Transverse colon (tissue), 4 donors: ENCODE data around the gene ROR1. TPM values are rescaled to one million over a fixed set of nuclear protein-coding genes. Genes with fewer than 3 reads are reported as not detected.
A peak's percentile ranks its signal among the peaks of the same experiment; 100 is the strongest.

Experiments
- DNase-seq: peaks from one replicate; pipeline ENCODE4 v3.0.0-alpha.2; 2019
- H3K27ac ChIP-seq, 4 donors: fragments of 200-600 bp; sonication (generic); 2 replicates each; pipeline ENCODE4 v1.5.1; 2016 to 2018; ENCODE audit warnings: inconsistent platforms in 4 of 4
- H3K27me3 ChIP-seq: fragments of 200-600 bp; sonication (generic); 2 replicates; pipeline ENCODE4 v1.5.1; 2017; ENCODE audit warnings: inconsistent platforms
- H3K36me3 ChIP-seq, 4 donors: fragments of 200-600 bp; sonication (generic); 2 replicates each; pipeline ENCODE4 v1.5.1; 2017 to 2019; ENCODE audit warnings: inconsistent platforms in 4 of 4
- H3K4me1 ChIP-seq, 4 donors: fragments of 200-600 bp; sonication (generic); 2 replicates each; pipeline ENCODE4 v1.5.1; 2017 to 2020; ENCODE audit warnings: inconsistent platforms in 4 of 4
- H3K4me3 ChIP-seq, 4 donors: fragments of 200-600 bp; sonication (generic); 1 replicate in 1 of 4; 2 replicates in 3 of 4; pipeline versions ENCODE4 v1.5.1 to v1.6.1; 2017 to 2019; ENCODE audit warnings: inconsistent platforms in 4 of 4
- H3K9me3 ChIP-seq, 2 donors: fragments of 200-600 bp; sonication (generic); 2 replicates each; pipeline ENCODE4 v1.5.1; 2017 to 2019; ENCODE audit warnings: inconsistent platforms in 2 of 2
- EP300 ChIP-seq: sonication (generic); formaldehyde crosslinking; IDR thresholded peaks from one replicate; pipeline ENCODE4 v1.6.1; 2017; ENCODE audit warnings: antibody characterized with exemption, low read depth
- POLR2A ChIP-seq: fragments of 450-650 bp; IDR thresholded peaks from one replicate; pipeline ENCODE4 v1.6.1; 2016; ENCODE audit warnings: antibody characterized with exemption, mild to moderate bottlenecking, moderate library complexity
- POLR2AphosphoS5 ChIP-seq, 3 donors: sonication (generic); formaldehyde crosslinking; IDR thresholded peaks; one replicate each; pipeline ENCODE4 v1.6.1; 2016; ENCODE audit warnings: antibody characterized with exemption in 3 of 3
- WGBS, 2 donors: methylation state at CpG; one replicate each; pipeline ENCODE4 v1.1.5; 2018; ENCODE audit warnings: low coverage in 1 of 2; 5-methylcytosine and 5-hydroxymethylcytosine counted together
- in situ Hi-C, 4 donors: fragments of 200-750 bp; cut with MboI; loops; one replicate each; pipeline versions ENCODE4 v1.15.0 to v1.15.1; 2017; ENCODE audit warnings: low sequenced_read_pairs in 3 of 4, low pct_ligation_motif_present in 1 of 4, low pct_unique_long_range_greater_than_20kb in 1 of 4
- intact Hi-C: fragments of 100-400 bp; cut with DNase I; formaldehyde crosslinking; loops from one replicate; pipeline ENCODE4 v1.15.1; 2023; ENCODE audit warnings: low total_unique reads
- total RNA-seq, 4 donors: library from RNA; depleted of rRNA; stranded (reverse); fragments of >200 nt; gene quantifications; one replicate each; pipeline ENCODE4 v1.1.0, GENCODE V29; 2016
- TF ChIP-seq, protein P1 (sequence below), 5 experiments: fragments of 200-600 bp in 3 of 5; fragments of 450-650 bp in 2 of 5; sonication (generic) in 3 of 5; IDR thresholded peaks; 1 replicate in 2 of 5; 2 replicates in 3 of 5; pipeline ENCODE4 v1.5.1; 2016 to 2017; ENCODE audit warnings: antibody characterized with exemption in 5 of 5, inconsistent platforms in 3 of 5, mild to moderate bottlenecking in 2 of 5, moderate library complexity in 1 of 5

ROR1 gene
- total RNA-seq, 4 donors from 2014 or later = 3.0 to 6.7 (median 4.6) TPM

DNA sequence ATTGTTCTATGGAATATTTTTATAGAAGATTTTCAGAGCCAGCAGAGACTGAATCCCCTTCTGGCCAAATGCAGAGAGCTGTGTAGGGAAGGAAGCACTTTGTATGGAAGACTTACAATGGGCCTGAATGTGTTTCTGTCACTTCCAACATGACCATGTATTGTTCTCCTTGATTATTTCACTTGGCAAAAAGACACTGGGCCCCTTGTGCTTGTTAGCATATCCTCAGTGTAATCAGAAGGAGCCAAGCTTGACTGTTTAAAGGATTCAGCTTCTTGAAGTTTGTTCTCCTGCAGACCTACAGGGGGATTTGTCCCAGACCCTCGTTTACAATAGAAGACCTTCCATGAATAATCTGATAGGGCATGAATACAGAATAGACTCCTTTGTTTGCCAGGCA, 381.5 kb downstream of the ROR1 start:
- no peak for DNase-seq
- 40 to 65% methylated on average over 1 of the region's 1 CpG for WGBS, 2 donors
- no peaks in the 10 kb centered on the region for H3K4me1 ChIP-seq
- H3K36me3 ChIP-seq = no peaks in the 10 kb centered on the region
- TF ChIP-seq EP300 (no peak), POLR2AphosphoS5 (IDR thresholded peaks at IDR 0.05) (no peak), POLR2A (no peak)
- TF ChIP-seq, protein P1, sequence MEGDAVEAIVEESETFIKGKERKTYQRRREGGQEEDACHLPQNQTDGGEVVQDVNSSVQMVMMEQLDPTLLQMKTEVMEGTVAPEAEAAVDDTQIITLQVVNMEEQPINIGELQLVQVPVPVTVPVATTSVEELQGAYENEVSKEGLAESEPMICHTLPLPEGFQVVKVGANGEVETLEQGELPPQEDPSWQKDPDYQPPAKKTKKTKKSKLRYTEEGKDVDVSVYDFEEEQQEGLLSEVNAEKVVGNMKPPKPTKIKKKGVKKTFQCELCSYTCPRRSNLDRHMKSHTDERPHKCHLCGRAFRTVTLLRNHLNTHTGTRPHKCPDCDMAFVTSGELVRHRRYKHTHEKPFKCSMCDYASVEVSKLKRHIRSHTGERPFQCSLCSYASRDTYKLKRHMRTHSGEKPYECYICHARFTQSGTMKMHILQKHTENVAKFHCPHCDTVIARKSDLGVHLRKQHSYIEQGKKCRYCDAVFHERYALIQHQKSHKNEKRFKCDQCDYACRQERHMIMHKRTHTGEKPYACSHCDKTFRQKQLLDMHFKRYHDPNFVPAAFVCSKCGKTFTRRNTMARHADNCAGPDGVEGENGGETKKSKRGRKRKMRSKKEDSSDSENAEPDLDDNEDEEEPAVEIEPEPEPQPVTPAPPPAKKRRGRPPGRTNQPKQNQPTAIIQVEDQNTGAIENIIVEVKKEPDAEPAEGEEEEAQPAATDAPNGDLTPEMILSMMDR (IDR thresholded peaks at IDR 0.05) = no peak
- no peak overlapping the region for H3K4me3 ChIP-seq
- intact Hi-C loops = no loop called here
- no peak overlapping the region for H3K27ac ChIP-seq
- in situ Hi-C loops = no loop called here
- H3K9me3 ChIP-seq = no peaks in the 10 kb centered on the region
- H3K27me3 ChIP-seq = no peaks in the 10 kb centered on the region

DNA sequence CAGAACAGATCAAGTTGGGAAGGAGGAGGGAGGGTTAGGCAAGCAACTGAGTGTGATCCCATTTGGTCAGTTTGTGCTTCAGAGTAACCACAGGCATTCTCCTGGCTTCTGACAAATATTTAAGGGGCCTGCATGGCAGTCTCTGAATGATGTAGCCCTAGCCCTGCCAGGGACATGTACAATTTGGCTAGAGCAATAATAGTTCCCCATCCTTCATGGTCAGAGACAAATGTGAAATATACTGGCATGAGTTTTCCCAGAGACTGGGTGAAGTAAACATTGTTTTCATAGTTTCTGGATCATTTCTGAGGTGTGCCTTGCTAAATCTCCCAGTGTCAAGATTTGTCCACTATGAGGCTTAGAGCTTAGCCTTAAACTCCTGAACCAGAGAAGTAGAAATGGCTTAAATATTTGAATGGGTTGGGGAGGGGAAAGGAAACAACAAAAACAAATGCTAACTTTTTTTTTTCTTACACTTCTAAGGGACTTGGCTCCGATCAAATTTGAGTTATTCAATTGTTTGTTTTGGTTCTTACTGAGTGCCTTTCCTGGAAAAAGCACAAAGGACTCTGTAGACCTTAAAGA, 387.6 kb downstream of the ROR1 start:
- intact Hi-C loops (no loop called here), in situ Hi-C loops (no loop called here)
- Histone ChIP-seq H3K27me3 (no peaks in the 10 kb centered on the region), H3K9me3 (no peaks in the 10 kb centered on the region), H3K4me1 (peaks cover 0 to 10% (median 0%) of the 10 kb centered on the region in 4 donors), H3K4me3 (no peak overlapping the region), H3K36me3 (no peaks in the 10 kb centered on the region), H3K27ac (peak overlapping the region in 2 of 4 donors; percentile 14 to 18)
- 20 to 33% methylated on average over 1 of the region's 1 CpG for WGBS, 2 donors
- no peak for DNase-seq
- TF ChIP-seq POLR2AphosphoS5 (IDR thresholded peaks at IDR 0.05) (no peak), EP300 (no peak), POLR2A (no peak)
- TF ChIP-seq, protein P1 (IDR thresholded peaks at IDR 0.05) = no peak

DNA sequence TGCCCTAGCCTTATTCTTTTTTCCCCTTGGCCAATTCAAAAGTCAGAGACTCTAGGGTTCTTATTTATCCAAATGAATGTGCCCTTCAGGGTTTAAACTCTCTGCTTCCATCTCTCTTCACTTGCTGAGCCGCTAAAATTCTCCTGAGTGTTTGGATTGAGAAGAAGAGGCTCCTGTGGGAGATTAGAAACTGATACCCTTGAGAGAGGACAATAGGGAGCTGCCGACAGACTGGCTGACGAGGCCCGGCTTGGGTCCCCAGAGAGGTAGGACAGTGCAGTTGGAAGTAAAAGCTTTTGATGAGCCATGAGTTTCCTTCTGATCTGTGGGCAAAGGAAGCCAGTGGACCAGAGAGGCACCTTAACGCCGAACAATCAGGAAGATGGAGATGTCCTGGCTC, 388.3 kb downstream of the ROR1 start:
- 85 to 96% methylated on average over 3 to 6 of the region's 6 CpGs for WGBS, 2 donors
- DNase-seq = no peak
- H3K27ac ChIP-seq = peak overlapping the region in 1 of 4 donors; percentile 14
- no peaks in the 10 kb centered on the region for H3K36me3 ChIP-seq
- peaks cover 0 to 10% (median 0%) of the 10 kb centered on the region in 4 donors for H3K4me1 ChIP-seq
- TF ChIP-seq, protein P1 (IDR thresholded peaks at IDR 0.05) = no peak
- TF ChIP-seq POLR2AphosphoS5 (IDR thresholded peaks at IDR 0.05) (no peak), EP300 (no peak), POLR2A (no peak)
- H3K27me3 ChIP-seq = no peaks in the 10 kb centered on the region
- H3K4me3 ChIP-seq = no peak overlapping the region
- H3K9me3 ChIP-seq = no peaks in the 10 kb centered on the region
- in situ Hi-C loops = no loop called here
- intact Hi-C loops = no loop called here

DNA sequence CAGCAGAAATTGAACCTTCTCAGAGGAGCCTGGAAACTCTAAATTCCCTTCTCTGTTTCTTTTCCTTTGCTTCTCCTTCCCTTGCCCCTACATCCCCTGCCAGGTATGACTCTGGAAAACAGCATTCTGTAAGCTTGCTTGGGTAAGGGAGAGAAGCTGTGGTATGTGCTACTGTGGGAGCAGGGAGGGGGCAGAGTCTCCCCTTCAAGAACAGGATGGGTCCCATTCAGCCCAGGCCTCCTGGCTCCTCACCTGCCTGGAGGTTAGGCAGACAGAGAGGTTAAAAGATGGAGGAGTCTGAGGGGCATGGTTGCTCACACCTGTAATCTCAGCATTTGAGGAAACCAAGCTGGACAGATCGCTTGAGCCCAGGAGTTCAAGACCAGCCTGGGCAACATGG, 389.0 kb downstream of the ROR1 start:
- Histone ChIP-seq H3K4me3 (no peak overlapping the region), H3K27me3 (no peaks in the 10 kb centered on the region), H3K36me3 (no peaks in the 10 kb centered on the region), H3K27ac (no peak overlapping the region), H3K9me3 (no peaks in the 10 kb centered on the region), H3K4me1 (peaks cover 0 to 10% (median 0%) of the 10 kb centered on the region in 4 donors)
- DNase-seq = no peak
- in situ Hi-C loops (no loop called here), intact Hi-C loops (no loop called here)
- TF ChIP-seq POLR2A = no peak
- no peak for TF ChIP-seq EP300
- no peak for TF ChIP-seq POLR2AphosphoS5 (IDR thresholded peaks at IDR 0.05)
- TF ChIP-seq, protein P1 (IDR thresholded peaks at IDR 0.05) = no peak
- WGBS, 2 donors = 100% methylated on average over 1 of the region's 1 CpG; no CpG with 5 or more reads in 1 of the 2 donors
